AG10803 (cell line): Measurements from ENCODE around the gene MRPL54.

ENCODE experiments used
- DNase-seq: peaks from one replicate; pipeline ENCODE4 v3.0.0; 2010; ENCODE audit warnings: low read depth
- H3K4me3 ChIP-seq: 2 replicates; pipeline ENCODE4 v1.5.1; 2011; ENCODE audit warnings: mild to moderate bottlenecking, low read length, control low read depth
- TF ChIP-seq, protein P1 (sequence below): conservative IDR thresholded peaks from 2 replicates; pipeline ENCODE4 v1.5.1; 2011; ENCODE audit warnings: mild to moderate bottlenecking, low read length, control low read depth, inconsistent platforms

MRPL54 gene

DNA sequence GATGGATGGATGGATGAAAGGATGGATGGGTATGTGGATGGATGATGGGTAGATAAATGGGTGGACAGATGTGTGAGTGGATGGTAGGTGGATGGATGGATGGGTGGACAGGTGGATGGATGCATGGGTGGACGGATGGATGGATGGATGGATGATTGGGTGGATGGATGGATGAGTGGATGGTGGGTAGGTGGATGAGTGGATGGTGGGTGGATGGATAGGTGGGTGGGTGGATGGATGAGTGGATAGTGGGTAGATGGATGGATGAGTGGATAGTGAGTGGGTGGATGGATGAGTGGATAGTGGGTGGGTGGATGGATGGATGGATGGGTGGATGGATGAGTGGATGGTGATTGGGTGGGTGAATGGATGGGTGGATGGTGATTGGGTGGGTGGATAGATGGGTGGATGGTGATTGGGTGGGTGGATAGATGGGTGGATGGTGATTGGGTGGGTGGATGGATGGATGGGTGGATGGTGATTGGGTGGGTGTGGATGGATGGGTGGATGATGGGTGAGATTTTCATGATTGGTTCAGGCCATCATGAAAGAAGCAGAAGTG, 14.1 kb downstream of the MRPL54 start:
- DNase-seq = no peak
- TF ChIP-seq, protein P1, sequence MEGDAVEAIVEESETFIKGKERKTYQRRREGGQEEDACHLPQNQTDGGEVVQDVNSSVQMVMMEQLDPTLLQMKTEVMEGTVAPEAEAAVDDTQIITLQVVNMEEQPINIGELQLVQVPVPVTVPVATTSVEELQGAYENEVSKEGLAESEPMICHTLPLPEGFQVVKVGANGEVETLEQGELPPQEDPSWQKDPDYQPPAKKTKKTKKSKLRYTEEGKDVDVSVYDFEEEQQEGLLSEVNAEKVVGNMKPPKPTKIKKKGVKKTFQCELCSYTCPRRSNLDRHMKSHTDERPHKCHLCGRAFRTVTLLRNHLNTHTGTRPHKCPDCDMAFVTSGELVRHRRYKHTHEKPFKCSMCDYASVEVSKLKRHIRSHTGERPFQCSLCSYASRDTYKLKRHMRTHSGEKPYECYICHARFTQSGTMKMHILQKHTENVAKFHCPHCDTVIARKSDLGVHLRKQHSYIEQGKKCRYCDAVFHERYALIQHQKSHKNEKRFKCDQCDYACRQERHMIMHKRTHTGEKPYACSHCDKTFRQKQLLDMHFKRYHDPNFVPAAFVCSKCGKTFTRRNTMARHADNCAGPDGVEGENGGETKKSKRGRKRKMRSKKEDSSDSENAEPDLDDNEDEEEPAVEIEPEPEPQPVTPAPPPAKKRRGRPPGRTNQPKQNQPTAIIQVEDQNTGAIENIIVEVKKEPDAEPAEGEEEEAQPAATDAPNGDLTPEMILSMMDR = no peak
- H3K4me3 ChIP-seq = no peak overlapping the region

DNA sequence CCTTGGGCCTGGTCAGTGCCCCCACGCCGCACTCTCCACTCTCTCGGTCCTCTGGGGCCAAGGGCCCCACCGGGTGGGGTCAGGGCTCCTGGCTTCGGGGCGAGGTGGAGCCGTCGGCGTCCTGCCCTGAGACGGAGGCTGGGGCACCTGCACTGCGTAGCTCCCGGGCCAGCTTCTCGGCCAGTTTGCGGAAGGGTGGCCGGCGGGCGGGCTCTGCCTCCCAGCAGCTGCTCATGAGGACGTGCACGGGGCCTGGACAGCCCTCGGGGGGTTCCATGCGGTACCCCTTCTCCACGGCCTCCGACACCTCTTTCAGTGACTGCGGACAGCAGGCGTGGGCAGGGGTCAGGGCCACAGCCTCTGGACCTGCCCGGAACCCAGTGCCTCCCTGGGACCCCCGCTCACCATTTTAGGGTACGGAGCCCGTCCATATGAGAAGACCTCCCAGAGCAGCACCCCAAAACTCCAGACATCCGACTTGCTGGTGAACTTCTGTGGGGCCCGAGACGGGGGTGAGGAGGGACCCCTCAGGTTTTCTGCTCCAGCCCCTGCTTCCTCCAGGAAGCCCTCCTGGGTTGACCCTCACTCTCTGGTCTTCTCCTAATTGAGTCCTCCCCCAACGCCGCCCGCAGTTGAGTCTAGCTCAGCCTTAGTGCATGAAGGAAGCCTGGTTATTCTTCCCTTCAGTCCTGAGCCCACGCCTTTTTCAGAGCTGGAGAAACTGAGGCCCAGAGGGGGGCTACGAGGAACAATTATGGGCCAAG, 15.8 kb downstream of the MRPL54 start:
- TF ChIP-seq, protein P1 = no peak
- H3K4me3 ChIP-seq = no peak overlapping the region
- no peak for DNase-seq

DNA sequence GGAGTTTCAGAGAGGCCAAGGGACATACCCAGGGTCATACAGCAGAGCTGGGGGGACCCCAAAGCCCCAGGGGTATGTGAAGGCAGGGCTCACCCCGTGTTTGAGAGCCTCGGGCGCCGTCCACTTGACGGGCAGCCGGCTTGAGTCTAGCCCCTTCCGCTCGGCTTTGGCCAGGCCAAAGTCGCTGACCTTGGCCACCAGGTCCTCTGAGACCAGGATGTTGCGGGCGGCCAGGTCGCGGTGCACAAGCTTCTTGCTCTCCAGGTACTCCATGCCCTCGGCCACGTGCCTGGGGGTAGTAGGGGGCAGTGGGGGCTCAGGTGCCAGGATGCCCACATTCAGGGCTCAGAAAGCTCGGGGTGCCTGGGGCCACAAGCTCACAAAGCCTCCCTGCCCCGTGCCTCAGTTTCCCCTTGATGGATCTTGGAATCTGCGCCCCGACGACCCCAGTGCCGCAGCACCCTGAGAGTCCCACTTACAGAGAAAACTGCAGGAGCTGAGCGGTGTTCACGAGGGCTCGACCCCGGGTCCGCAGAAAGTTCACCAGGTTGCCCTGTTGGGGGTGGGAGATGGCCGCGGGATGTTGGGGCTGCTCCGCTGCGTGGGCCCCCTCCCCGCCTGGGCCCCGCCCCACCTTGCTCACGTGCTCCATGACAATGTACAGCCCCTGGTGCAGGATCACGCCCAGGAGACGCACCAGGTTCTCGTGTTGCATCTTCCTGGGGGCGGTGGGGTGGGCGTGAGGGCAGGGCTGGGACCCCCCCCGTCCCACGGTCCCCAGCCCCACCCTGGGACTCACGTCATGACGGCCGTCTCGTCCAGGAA, 16.6 kb downstream of the MRPL54 start:
- no peak for DNase-seq
- TF ChIP-seq, protein P1 = no peak
- H3K4me3 ChIP-seq = no peak overlapping the region

DNA sequence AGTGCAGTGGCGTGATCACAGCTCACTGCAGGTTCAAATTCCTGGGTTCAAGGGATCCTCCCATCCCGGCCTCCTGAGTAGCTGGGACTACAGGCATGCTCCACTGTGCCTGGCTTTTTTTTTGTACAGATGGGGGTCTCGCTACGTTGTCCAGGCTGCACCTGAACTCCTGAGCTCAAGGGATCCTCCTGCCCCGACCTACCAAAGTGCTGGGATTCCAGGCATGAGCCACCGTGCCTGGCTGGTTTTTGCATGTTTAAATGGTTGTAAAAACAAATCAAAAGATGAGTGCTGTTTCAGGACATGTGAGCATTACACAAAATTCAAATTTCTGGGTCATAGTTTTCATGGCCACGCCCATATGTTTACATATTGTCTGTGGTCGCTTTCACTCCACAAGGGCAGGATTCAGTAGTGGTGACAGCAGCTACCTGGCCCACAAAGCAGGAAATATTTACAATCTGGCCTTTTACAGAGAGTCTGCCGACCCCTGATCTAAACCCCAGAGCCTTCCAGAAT, 18.4 kb downstream of the MRPL54 start:
- TF ChIP-seq, protein P1 = no peak
- no peak overlapping the region for H3K4me3 ChIP-seq
- no peak for DNase-seq

DNA sequence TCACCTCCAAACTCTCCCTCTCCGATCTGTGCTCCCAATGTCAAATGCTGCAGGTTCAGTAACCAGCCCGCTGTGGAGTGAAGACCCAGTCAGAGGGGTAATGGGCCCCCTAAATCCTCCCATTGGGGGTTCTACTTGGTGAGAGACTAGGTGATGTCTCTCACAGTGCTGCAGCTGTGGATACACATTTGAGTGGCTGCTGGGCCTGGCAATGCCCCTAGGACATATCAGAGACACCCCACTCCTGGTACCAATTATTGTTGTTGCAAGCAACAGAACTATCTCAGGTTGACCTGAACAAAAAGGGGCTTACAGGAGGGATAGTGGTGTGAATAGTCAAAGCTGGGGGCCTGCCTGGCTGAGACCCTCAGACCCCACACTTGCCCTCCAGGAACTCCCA, 19.1 kb downstream of the MRPL54 start:
- DNase-seq = no peak
- H3K4me3 ChIP-seq = no peak overlapping the region
- TF ChIP-seq, protein P1 = no peak

DNA sequence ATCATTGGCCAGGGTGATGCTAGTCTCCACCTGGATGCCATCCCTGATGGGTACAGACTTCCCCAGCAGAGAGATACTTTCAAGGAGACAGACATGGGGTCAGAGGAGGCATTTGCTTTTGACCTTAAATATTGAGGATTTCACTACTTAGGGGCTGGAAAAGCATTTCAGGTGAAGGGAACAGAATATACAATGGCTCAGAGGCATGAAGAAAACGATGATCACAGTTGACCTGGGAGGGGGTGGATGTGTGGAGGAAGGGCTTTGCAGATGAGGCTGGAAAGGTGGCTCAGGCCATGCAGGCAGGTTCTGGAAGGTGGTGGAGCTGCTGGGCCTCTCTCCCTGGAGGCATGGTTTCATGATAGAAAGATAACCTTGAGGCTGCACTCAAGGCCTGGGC, 19.8 kb downstream of the MRPL54 start:
- no peak for DNase-seq
- TF ChIP-seq, protein P1 = no peak

More for the DNA sequence above, 19.8 kb downstream of the MRPL54 start:
- no peak overlapping the region for H3K4me3 ChIP-seq
